GM18498 (cell line): ENCODE measurements around the gene GMPR2.

Experiments
- ATAC-seq: cut with Tn5 transposase; IDR thresholded peaks from one replicate; pipeline ENCODE4 v1.9.1; 2021; ENCODE audit warnings: mild to moderate bottlenecking, moderate library complexity; ENCODE audit not compliant: unreplicated experiment

The GMPR2 gene

GRCh38 chr14:24282736-24283135 lies 50.0 kb downstream of the GMPR2 start:
- ATAC-seq, result no peak

- ATAC-seq, result no peak
Measured at GRCh38 chr14:24283796-24284460, 51.2 kb downstream of the GMPR2 start.

- no peak for ATAC-seq
Measured at GRCh38 chr14:24284501-24285035, 51.8 kb downstream of the GMPR2 start.

GRCh38 chr14:24285351-24285750 lies 52.6 kb downstream of the GMPR2 start:
- no peak for ATAC-seq

GRCh38 chr14:24286996-24287395 lies 54.3 kb downstream of the GMPR2 start:
- ATAC-seq, result no peak
